ENCODE results near the gene ACOXL. TPM values are rescaled to one million over a fixed set of nuclear protein-coding genes. Genes with fewer than 3 reads are reported as not detected.

The ACOXL gene
- total and polyA plus RNA-seq, 9 of the 15 experiments (the other 6 are each of a cell fraction or from before 2014, with no cell fraction given): 0.31 to 0.56 TPM; not detected in 7

DNA sequence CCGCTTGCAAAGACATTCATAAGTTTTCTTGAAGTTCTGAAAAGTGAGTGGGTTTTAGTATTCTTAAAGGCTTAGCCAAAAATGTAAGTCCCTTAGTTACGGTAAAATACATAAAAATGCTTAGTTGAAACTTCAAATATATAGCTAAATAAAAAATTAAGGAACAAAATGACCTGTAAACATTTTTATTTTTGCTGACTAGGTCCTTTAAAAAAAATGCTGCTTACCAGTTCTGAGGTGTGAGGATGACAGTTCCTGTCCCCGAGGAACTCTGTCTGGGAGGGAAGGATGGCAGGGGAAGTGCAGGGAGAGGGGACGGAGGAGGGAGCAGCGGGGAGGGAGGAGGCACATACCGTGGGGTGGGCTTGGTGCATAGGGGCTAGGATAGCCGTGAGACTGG is 285.5 kb downstream of the ACOXL start:
- POLR2A ChIA-PET: no interaction called here

DNA sequence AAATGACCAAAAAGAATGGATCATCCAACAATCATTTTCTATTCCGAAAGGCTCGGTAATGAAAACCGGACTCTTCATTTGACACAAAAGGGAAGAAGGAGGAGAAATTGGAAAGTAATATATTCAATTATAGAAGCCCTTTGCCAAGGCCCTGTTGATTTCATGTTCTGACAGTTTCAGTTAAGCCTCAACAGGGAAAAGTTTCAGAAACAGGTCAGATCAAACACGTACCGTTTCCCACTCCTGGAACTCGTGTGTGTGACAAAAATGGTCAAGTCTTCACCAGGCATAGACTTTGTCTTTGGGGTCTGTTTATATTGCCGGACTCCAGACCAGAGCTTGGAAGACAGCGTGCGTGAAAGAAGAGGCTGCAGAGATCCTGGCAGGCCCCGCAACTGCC is 287.0 kb downstream of the ACOXL start:
- H4K20me1 ChIP-seq (replicated peaks; ENCODE audit: control insufficient read depth, insufficient read depth, low read length): no peaks in the 10 kb centered on the region
- H3K4me1 ChIP-seq (replicated peaks in 1 of 2; ENCODE audit: control insufficient read depth in 2 of 2, insufficient read depth in 2 of 2, low read length in 2 of 2): no peaks in the 10 kb centered on the region
- no peak for FAIRE-seq
- no peak for DNase-seq (ENCODE audit: extremely low read depth in 1 of 4, low spot score in 3 of 4)
- no peaks in the 10 kb centered on the region for H3K36me3 ChIP-seq (ENCODE audit: control insufficient read depth, insufficient read depth, low read length)
- no TSS peak for BruUV-seq (replicated peaks)
- H3K4me2 ChIP-seq (ENCODE audit: insufficient read depth, low read length): no peak overlapping the region
- no peak overlapping the region for H2AFZ ChIP-seq (ENCODE audit: low read depth, low read length)
- no peaks in the 10 kb centered on the region for H3K9me1 ChIP-seq (ENCODE audit: control insufficient read depth, insufficient read depth, low read length)
- in situ Hi-C loops (cut with MboI): no loop called here
- no peak overlapping the region for H3K4me3 ChIP-seq
- CTCF ChIA-PET (ENCODE audit: low intra/inter-chr PET ratio): no interaction called here
- TF ChIP-seq RNF2 (IDR thresholded peaks at IDR 0.05) (no peak), TBP (optimal IDR thresholded peaks at IDR 0.05; ENCODE audit: low read depth, low read length) (no peak), ZNF3 (CRISPR knock-in tag; IDR thresholded peaks at IDR 0.05) (no peak), ZNF586 (CRISPR knock-in tag; conservative IDR thresholded peaks at IDR 0.05) (no peak), NRF1 (conservative IDR thresholded peaks at IDR 0.05 in 1 of 2, IDR thresholded peaks at IDR 0.05 in 1 of 2) (no peak), NUFIP1 (IDR thresholded peaks at IDR 0.05; ENCODE audit: partially characterized antibody) (no peak)
- TF ChIP-seq, protein P1, sequence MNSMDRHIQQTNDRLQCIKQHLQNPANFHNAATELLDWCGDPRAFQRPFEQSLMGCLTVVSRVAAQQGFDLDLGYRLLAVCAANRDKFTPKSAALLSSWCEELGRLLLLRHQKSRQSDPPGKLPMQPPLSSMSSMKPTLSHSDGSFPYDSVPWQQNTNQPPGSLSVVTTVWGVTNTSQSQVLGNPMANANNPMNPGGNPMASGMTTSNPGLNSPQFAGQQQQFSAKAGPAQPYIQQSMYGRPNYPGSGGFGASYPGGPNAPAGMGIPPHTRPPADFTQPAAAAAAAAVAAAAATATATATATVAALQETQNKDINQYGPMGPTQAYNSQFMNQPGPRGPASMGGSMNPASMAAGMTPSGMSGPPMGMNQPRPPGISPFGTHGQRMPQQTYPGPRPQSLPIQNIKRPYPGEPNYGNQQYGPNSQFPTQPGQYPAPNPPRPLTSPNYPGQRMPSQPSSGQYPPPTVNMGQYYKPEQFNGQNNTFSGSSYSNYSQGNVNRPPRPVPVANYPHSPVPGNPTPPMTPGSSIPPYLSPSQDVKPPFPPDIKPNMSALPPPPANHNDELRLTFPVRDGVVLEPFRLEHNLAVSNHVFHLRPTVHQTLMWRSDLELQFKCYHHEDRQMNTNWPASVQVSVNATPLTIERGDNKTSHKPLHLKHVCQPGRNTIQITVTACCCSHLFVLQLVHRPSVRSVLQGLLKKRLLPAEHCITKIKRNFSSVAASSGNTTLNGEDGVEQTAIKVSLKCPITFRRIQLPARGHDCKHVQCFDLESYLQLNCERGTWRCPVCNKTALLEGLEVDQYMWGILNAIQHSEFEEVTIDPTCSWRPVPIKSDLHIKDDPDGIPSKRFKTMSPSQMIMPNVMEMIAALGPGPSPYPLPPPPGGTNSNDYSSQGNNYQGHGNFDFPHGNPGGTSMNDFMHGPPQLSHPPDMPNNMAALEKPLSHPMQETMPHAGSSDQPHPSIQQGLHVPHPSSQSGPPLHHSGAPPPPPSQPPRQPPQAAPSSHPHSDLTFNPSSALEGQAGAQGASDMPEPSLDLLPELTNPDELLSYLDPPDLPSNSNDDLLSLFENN (IDR thresholded peaks at IDR 0.05; ENCODE audit: low read depth in 2 of 2, low read length in 2 of 2): no peak
- TF ChIP-seq, protein P2, sequence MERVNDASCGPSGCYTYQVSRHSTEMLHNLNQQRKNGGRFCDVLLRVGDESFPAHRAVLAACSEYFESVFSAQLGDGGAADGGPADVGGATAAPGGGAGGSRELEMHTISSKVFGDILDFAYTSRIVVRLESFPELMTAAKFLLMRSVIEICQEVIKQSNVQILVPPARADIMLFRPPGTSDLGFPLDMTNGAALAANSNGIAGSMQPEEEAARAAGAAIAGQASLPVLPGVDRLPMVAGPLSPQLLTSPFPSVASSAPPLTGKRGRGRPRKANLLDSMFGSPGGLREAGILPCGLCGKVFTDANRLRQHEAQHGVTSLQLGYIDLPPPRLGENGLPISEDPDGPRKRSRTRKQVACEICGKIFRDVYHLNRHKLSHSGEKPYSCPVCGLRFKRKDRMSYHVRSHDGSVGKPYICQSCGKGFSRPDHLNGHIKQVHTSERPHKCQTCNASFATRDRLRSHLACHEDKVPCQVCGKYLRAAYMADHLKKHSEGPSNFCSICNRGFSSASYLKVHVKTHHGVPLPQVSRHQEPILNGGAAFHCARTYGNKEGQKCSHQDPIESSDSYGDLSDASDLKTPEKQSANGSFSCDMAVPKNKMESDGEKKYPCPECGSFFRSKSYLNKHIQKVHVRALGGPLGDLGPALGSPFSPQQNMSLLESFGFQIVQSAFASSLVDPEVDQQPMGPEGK (CRISPR knock-in tag; IDR thresholded peaks at IDR 0.05; ENCODE audit: borderline replicate concordance): no peak
- no peak overlapping the region for H3K9ac ChIP-seq (ENCODE audit: insufficient read depth in 1 of 2, low read depth in 2 of 2, low read length in 2 of 2)
- H3K27me3 ChIP-seq (ENCODE audit: control insufficient read depth in 2 of 2, insufficient read depth in 2 of 2, low read length in 2 of 2): peaks cover 17 to 49% of the 10 kb centered on the region in 2 experiments
- H3K9me3 ChIP-seq (replicated peaks; ENCODE audit: control insufficient read depth, insufficient read depth, low read depth, low read length): no peaks in the 10 kb centered on the region
- no peak for ATAC-seq
- no peak overlapping the region for H3K27ac ChIP-seq (ENCODE audit: extremely low read depth, low read depth, low read length)
- 2% methylated on average over 10 of the region's 10 CpGs for WGBS (ENCODE audit: insufficient coverage, low coverage, missing lambda C conversion rate)
- intact Hi-C loops (cut with micrococcal nuclease): no loop called here
- POLR2A ChIA-PET: no interaction called here
- H3K79me2 ChIP-seq (ENCODE audit: control insufficient read depth, insufficient read depth, low read length): no peaks in the 10 kb centered on the region

More for the DNA sequence above, 285.5 kb downstream of the ACOXL start:
- H3K36me3 ChIP-seq (ENCODE audit: control insufficient read depth, insufficient read depth, low read length): no peaks in the 10 kb centered on the region
- no peaks in the 10 kb centered on the region for H3K9me1 ChIP-seq (ENCODE audit: control insufficient read depth, insufficient read depth, low read length)
- FAIRE-seq (no peak), DNase-seq (ENCODE audit: extremely low read depth in 1 of 4, low spot score in 3 of 4) (no peak), ATAC-seq (no peak)
- H3K27me3 ChIP-seq (ENCODE audit: control insufficient read depth in 2 of 2, insufficient read depth in 2 of 2, low read length in 2 of 2): peaks cover 9 to 38% of the 10 kb centered on the region in 2 experiments
- TF ChIP-seq ERF (CRISPR knock-in tag; IDR thresholded peaks at IDR 0.05) (no peak), MAFF (IDR thresholded peaks at IDR 0.05; ENCODE audit: low read length) (peak; percentile 48), ADNP (tag; IDR thresholded peaks at IDR 0.05) (no peak), MAFG (tag; conservative IDR thresholded peaks at IDR 0.05) (peak; percentile 77), MAFK (IDR thresholded peaks at IDR 0.05; ENCODE audit: low read length) (peak; percentile 55; the same call in 1 of the 2 replicates), C11orf30 (IDR thresholded peaks at IDR 0.05; ENCODE audit: low read depth) (peak; percentile 72), ZNF316 (IDR thresholded peaks at IDR 0.05) (peak; percentile 87)
- TF ChIP-seq, protein P3, sequence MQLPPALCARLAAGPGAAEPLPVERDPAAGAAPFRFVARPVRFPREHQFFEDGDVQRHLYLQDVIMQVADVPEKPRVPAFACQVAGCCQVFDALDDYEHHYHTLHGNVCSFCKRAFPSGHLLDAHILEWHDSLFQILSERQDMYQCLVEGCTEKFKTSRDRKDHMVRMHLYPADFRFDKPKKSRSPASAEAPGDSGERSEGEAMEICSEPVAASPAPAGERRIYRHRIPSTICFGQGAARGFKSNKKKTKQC (CRISPR knock-in tag; IDR thresholded peaks at IDR 0.05): no peak
- BruUV-seq (replicated peaks): no TSS peak
- H4K20me1 ChIP-seq (replicated peaks; ENCODE audit: control insufficient read depth, insufficient read depth, low read length): no peaks in the 10 kb centered on the region
- H3K9me3 ChIP-seq (replicated peaks; ENCODE audit: control insufficient read depth, insufficient read depth, low read depth, low read length): no peaks in the 10 kb centered on the region
- H3K4me1 ChIP-seq (replicated peaks in 1 of 2; ENCODE audit: control insufficient read depth in 2 of 2, insufficient read depth in 2 of 2, low read length in 2 of 2): no peaks in the 10 kb centered on the region
- no peak overlapping the region for H3K4me2 ChIP-seq (ENCODE audit: insufficient read depth, low read length)
- H3K27ac ChIP-seq (ENCODE audit: extremely low read depth, low read depth, low read length): no peak overlapping the region
- H3K9ac ChIP-seq (ENCODE audit: insufficient read depth in 1 of 2, low read depth in 2 of 2, low read length in 2 of 2): no peak overlapping the region
- WGBS (ENCODE audit: insufficient coverage, low coverage, missing lambda C conversion rate): 7% methylated on average over 4 of the region's 7 CpGs
- intact Hi-C loops (cut with micrococcal nuclease): no loop called here
- no peak overlapping the region for H2AFZ ChIP-seq (ENCODE audit: low read depth, low read length)
- H3K79me2 ChIP-seq (ENCODE audit: control insufficient read depth, insufficient read depth, low read length): no peaks in the 10 kb centered on the region
- H3K4me3 ChIP-seq: no peak overlapping the region
- in situ Hi-C loops (cut with MboI): no loop called here
- CTCF ChIA-PET (ENCODE audit: low intra/inter-chr PET ratio): no interaction called here

Measured in K562 (cell line).